ENCODE results near the gene NUP153. TPM values are rescaled to one million over a fixed set of nuclear protein-coding genes. Genes with fewer than 3 reads are reported as not detected.

Gene NUP153
- polyA plus RNA-seq, 1 of the 3 experiments (the other 2 are of a cell fraction) = 10.5 TPM

Small RNAs within 50 kb of the gene (small RNA-seq; reads per million reads assigned to genes)
- gene RF00019 = 0 reads per million in 7 experiments
- 0.40 to 24.9 (median 8.5) reads per million in 7 experiments for gene RNA5SP204
- 0 to 0.43 (median 0) reads per million in 7 experiments for gene RNU6-190P
- 0 reads per million in 7 experiments for gene SUMO2P13

Other genes starting within 250 kb of the NUP153 start
- gene FAM8A1, start 106.6 kb downstream of the NUP153 start, polyA plus RNA-seq (2012; rRNA removed) = 5.0 and 6.8 TPM in 2 replicates

All from SK-N-SH (cell line).